Calu3 (cell line): ENCODE results near the gene GGT6. TPM values are rescaled to one million over a fixed set of nuclear protein-coding genes. Genes with fewer than 3 reads are reported as not detected.
A peak's percentile ranks its signal among the peaks of the same experiment; 100 is the strongest.

ENCODE experiments used
- BruUV-seq: library from RNA; stranded (reverse); fragments of 400-500 nt; replicated peaks from 2 replicates; lab custom pipeline; 2021; lab: Mats Ljungman, UMichigan
- CTCF ChIA-PET: fragments of 300-600 bp; sonication (Branson Sonifier 250); formaldehyde crosslinking; loops from one replicate; lab custom pipeline; 2022; ENCODE audit warnings: antibody characterized with exemption; lab: Charles Lee
- DNase-seq: peaks from one replicate; pipeline ENCODE4 v3.0.0; 2022
- H3K27ac Mint-ChIP-seq: one replicate; pipeline ENCODE4 v1.8.0; 2022; ENCODE audit warnings: mixed read lengths; ENCODE audit not compliant: unreplicated experiment
- H3K27me3 Mint-ChIP-seq: one replicate; pipeline ENCODE4 v1.8.0; 2022; ENCODE audit warnings: mixed read lengths; ENCODE audit not compliant: unreplicated experiment
- H3K36me3 Mint-ChIP-seq: one replicate; pipeline ENCODE4 v1.8.0; 2022; ENCODE audit warnings: mild to moderate bottlenecking, moderate library complexity, mixed read lengths; ENCODE audit not compliant: insufficient read depth, unreplicated experiment
- H3K4me1 Mint-ChIP-seq: one replicate; pipeline ENCODE4 v1.8.0; 2022; ENCODE audit warnings: mild to moderate bottlenecking, low read depth, mixed read lengths; ENCODE audit not compliant: unreplicated experiment
- H3K4me3 Mint-ChIP-seq: one replicate; pipeline ENCODE4 v1.8.0; 2022; ENCODE audit warnings: mild to moderate bottlenecking, low read depth, moderate library complexity, mixed read lengths; ENCODE audit not compliant: unreplicated experiment
- H3K9me3 Mint-ChIP-seq: one replicate; pipeline ENCODE4 v1.8.0; 2022; ENCODE audit warnings: low read depth, mixed read lengths; ENCODE audit not compliant: unreplicated experiment
- intact Hi-C: fragments of 100-400 bp; cut with micrococcal nuclease; formaldehyde crosslinking; loops from one replicate; pipeline ENCODE4 v1.10.0; 2022; ENCODE audit not compliant: unreplicated experiment
- total RNA-seq: library from RNA; stranded (reverse); gene quantifications from 2 replicates; pipeline ENCODE4 v1.2.3, GENCODE V29; 2022
- TF ChIP-seq, protein P1 (sequence below): fragments of 200-600 bp; IDR thresholded peaks from one replicate; pipeline ENCODE4 v1.8.0; 2022; ENCODE audit warnings: antibody characterized with exemption; ENCODE audit not compliant: unreplicated experiment

GGT6 gene
- total RNA-seq, 1 experiment from 2014 or later: 1.1 TPM

DNA sequence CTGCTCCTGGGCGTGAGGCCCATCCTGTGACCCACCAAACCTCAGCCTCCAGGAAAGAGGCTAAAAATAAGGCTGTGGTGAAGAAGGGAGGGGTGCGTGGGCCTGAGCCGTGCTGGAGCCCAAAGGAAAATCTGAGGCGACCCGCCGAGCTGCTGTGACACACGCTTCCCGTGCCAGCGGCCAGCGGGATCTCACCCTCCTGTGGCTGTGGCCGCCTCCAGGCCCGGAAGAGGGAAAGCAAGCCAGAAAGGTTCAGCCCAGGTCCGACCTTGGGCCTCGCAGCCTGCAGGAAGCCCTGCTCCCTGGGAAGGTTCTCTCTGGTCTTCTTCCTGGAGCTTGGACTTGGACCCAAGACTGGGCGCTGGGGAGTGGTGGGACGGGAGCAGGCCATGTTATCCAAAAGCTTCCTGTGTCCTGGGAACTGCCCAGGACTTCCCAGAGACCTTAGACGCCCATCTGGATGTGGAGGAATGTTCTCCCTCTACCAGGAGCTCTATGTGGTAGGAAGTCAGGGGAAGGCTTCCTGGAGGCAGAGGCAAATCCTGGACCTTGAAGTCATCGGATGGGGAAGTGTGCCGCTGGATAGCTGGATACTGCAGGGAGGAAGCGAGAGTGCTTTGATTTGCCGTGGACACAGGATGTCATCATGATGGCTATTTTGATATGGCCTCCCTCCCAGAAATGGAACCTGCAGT is 50.3 kb downstream of the GGT6 start:
- Mint-ChIP-seq H3K27me3 (no peaks in the 10 kb centered on the region), H3K9me3 (no peaks in the 10 kb centered on the region), H3K27ac (no peak overlapping the region), H3K36me3 (peaks cover 42% of the 10 kb centered on the region), H3K4me1 (peaks cover 53% of the 10 kb centered on the region), H3K4me3 (no peak overlapping the region)
- intact Hi-C loops: no loop called here
- no peak for DNase-seq
- TF ChIP-seq, protein P1, sequence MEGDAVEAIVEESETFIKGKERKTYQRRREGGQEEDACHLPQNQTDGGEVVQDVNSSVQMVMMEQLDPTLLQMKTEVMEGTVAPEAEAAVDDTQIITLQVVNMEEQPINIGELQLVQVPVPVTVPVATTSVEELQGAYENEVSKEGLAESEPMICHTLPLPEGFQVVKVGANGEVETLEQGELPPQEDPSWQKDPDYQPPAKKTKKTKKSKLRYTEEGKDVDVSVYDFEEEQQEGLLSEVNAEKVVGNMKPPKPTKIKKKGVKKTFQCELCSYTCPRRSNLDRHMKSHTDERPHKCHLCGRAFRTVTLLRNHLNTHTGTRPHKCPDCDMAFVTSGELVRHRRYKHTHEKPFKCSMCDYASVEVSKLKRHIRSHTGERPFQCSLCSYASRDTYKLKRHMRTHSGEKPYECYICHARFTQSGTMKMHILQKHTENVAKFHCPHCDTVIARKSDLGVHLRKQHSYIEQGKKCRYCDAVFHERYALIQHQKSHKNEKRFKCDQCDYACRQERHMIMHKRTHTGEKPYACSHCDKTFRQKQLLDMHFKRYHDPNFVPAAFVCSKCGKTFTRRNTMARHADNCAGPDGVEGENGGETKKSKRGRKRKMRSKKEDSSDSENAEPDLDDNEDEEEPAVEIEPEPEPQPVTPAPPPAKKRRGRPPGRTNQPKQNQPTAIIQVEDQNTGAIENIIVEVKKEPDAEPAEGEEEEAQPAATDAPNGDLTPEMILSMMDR: no peak
- no TSS peak for BruUV-seq
- CTCF ChIA-PET: interaction anchor here (0.6 kb wide), 1 partner anchor 28 kb away, joined by 3 read pairs; no protein-coding TSS in a partner anchor

DNA sequence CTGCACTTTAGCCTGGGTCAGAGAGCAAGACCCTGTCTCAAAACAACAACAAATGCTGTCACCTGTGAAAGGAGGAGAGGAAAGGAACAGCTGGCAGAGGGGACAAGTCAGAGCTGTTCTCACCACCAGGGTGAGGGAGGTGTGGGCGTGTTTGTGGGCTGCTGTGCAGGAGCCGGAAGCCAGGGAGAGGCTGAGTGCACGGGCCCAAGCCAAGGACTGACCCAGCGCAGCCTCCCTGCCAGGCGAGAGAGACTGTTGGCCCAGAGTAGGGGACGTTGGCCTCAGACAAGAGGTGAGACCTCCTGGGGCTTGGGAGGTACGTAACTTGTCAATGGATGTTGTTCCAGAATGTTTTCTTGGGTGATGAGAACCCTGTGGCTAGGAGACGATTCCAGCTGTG is 51.0 kb downstream of the GGT6 start:
- H3K27ac Mint-ChIP-seq: peak overlapping the region; percentile 3
- peaks cover 57% of the 10 kb centered on the region for H3K4me1 Mint-ChIP-seq

DNA sequence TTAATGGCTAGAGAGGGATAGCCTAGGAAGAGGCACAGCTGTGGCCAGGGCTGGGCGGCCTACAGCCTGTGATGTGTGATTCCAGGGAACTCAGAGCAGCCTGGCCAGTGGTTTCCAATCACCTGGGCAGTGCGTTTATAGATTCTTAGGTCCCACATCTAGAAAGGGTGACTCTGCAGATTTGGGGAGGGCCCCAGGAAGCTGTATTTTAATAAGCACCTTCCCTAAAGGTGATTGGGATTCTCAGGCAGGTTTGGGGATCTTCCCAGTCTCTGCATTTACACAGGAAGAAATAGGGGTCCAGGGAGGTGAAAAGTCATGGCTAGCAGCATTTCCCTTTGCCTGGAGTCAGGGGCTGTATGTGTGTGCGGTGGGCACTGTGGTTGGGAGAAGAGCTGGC is 52.2 kb downstream of the GGT6 start:
- intact Hi-C loops: no loop called here
- DNase-seq: no peak
- CTCF ChIA-PET: no interaction called here
- no peak overlapping the region for H3K4me3 Mint-ChIP-seq
- peak overlapping the region; percentile 3 for H3K27ac Mint-ChIP-seq
- peaks cover 37% of the 10 kb centered on the region for H3K36me3 Mint-ChIP-seq
- H3K4me1 Mint-ChIP-seq: peaks cover 56% of the 10 kb centered on the region
- TF ChIP-seq, protein P1: no peak
- no peaks in the 10 kb centered on the region for H3K27me3 Mint-ChIP-seq
- H3K9me3 Mint-ChIP-seq: no peaks in the 10 kb centered on the region
- no TSS peak for BruUV-seq

More for the DNA sequence above, 51.0 kb downstream of the GGT6 start:
- Mint-ChIP-seq H3K36me3 (peaks cover 44% of the 10 kb centered on the region), H3K9me3 (no peaks in the 10 kb centered on the region), H3K4me3 (no peak overlapping the region), H3K27me3 (no peaks in the 10 kb centered on the region)
- DNase-seq: no peak
- CTCF ChIA-PET: interaction anchor here (0.6 kb wide), 1 partner anchor 28 kb away, joined by 3 read pairs; no protein-coding TSS in a partner anchor
- intact Hi-C loops: no loop called here
- no TSS peak for BruUV-seq
- TF ChIP-seq, protein P1: no peak

DNA sequence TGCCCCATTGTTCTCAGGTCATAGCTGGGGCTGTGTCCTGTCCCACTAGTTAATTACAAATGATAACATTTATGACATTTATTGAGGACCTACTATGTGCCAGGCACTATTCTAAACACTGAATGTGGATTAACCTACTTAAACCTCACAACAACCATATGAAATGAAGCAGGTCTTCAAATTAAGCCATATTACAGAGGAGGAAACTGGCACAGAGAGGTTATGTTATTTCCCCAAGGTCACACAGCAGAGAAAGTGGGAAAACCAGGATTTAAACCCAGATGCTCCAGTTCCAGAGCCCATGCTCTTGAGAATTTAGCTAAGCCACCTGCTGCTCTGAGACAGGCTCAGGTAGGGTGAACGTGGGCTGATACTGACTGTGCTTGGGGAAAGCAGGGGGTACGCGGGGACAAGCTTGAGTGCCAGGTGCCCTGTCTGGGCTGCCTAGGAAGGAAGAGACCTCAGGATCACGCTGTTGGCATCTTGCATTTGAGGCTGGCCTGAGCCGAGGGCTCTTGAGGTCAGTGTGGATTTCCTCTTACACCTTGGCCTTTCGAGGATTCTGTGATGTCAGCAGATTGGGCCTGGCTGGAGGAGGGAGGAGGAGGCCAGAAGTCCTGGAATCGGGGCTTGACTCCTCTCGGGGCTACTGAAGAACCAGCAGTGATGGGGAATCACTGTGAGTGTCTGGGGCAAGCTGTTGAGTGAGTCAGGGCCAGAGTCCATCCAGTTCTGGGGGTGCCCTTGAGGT is 52.8 kb downstream of the GGT6 start:
- H3K27ac Mint-ChIP-seq: no peak overlapping the region
- H3K4me3 Mint-ChIP-seq: no peak overlapping the region
- TF ChIP-seq, protein P1: no peak
- peaks cover 35% of the 10 kb centered on the region for H3K36me3 Mint-ChIP-seq
- H3K9me3 Mint-ChIP-seq: no peaks in the 10 kb centered on the region
- intact Hi-C loops: no loop called here
- DNase-seq: no peak
- H3K27me3 Mint-ChIP-seq: no peaks in the 10 kb centered on the region
- CTCF ChIA-PET: no interaction called here
- BruUV-seq: no TSS peak
- peaks cover 54% of the 10 kb centered on the region for H3K4me1 Mint-ChIP-seq

Other genes starting within 250 kb of the GGT6 start
- 52.0 and 52.5 TPM in 2 replicates for gene UBE2G1, start 193.9 kb downstream of the GGT6 start, total RNA-seq
- 1.4 and 2.1 TPM in 2 replicates for gene SPNS3, start 126.6 kb downstream of the GGT6 start, total RNA-seq
- 63.4 and 104 TPM in 2 replicates for gene SPNS2, start 61.7 kb downstream of the GGT6 start, total RNA-seq
- gene MYBBP1A, start 5.2 kb downstream of the GGT6 start, total RNA-seq: 61.6 and 64.2 TPM in 2 replicates
- not detected in 2 replicates for gene SMTNL2, start 24.0 kb upstream of the GGT6 start, total RNA-seq
- 0.27 and 0.38 TPM in 2 replicates for gene ALOX15, start 81.1 kb upstream of the GGT6 start, total RNA-seq
- gene PELP1, start 143.6 kb upstream of the GGT6 start, total RNA-seq: 55.0 and 56.9 TPM in 2 replicates
- 21.1 and 27.6 TPM in 2 replicates for gene ARRB2, start 150.1 kb upstream of the GGT6 start, total RNA-seq
- gene MED11, start 170.9 kb upstream of the GGT6 start, total RNA-seq: 10.9 and 13.5 TPM in 2 replicates
- 2.2 and 2.5 TPM in 2 replicates for gene ZMYND15, start 179.3 kb upstream of the GGT6 start, total RNA-seq
- 73.1 and 77.6 TPM in 2 replicates for gene CXCL16, start 179.4 kb upstream of the GGT6 start, total RNA-seq
- 0.54 and 0.56 TPM in 2 replicates for gene TM4SF5, start 211.3 kb upstream of the GGT6 start, total RNA-seq
- gene VMO1, start 225.8 kb upstream of the GGT6 start, total RNA-seq: 0.59 TPM in 1 of 2 replicates, not detected in the other
- gene GLTPD2, start 228.4 kb upstream of the GGT6 start, total RNA-seq: 0.71 and 0.76 TPM in 2 replicates
- 121 and 132 TPM in 2 replicates for gene PSMB6, start 235.6 kb upstream of the GGT6 start, total RNA-seq
- gene PLD2, start 246.6 kb upstream of the GGT6 start, total RNA-seq: 11.0 and 13.0 TPM in 2 replicates